Astrocyte (in vitro differentiated cells and primary cell): ENCODE results near the gene PDLIM7. TPM values are rescaled to one million over a fixed set of nuclear protein-coding genes. Genes with fewer than 3 reads are reported as not detected.

ENCODE experiments used
- DNase-seq: peaks from one replicate; pipeline ENCODE4 v3.0.0-alpha.2; 2010; ENCODE audit warnings: low read depth
- FAIRE-seq: peaks from 2 replicates; lab custom pipeline; 2011; peaks lifted over from hg19 to GRCh38; lab: Jason Lieb, UNC
- H2AFZ ChIP-seq: 2 replicates; pipeline ENCODE4 v1.6.0; 2012; ENCODE audit warnings: low read depth, low read length, inconsistent platforms
- H3K27ac ChIP-seq: 2 replicates; pipeline ENCODE4 v1.5.1; 2011; ENCODE audit warnings: low read depth, low read length, inconsistent platforms
- H3K27me3 ChIP-seq: 2 replicates; pipeline ENCODE4 v1.6.0; 2011; ENCODE audit warnings: low read length, inconsistent platforms; ENCODE audit not compliant: insufficient read depth
- H3K36me3 ChIP-seq: 2 replicates; pipeline ENCODE4 v1.5.1; 2011; ENCODE audit warnings: low read length, inconsistent platforms; ENCODE audit not compliant: insufficient read depth
- H3K4me1 ChIP-seq: 2 replicates; pipeline ENCODE4 v1.5.1; 2011; ENCODE audit warnings: low read length, inconsistent platforms; ENCODE audit not compliant: insufficient read depth
- H3K4me2 ChIP-seq: 2 replicates; pipeline ENCODE4 v1.6.0; 2012; ENCODE audit warnings: low read length, inconsistent platforms
- H3K4me3 ChIP-seq: 2 replicates; pipeline ENCODE4 v1.5.1; 2011; ENCODE audit warnings: low read depth, mild to moderate bottlenecking, low read length, inconsistent platforms; ENCODE audit not compliant: insufficient read depth
- H3K79me2 ChIP-seq: 2 replicates; pipeline ENCODE4 v1.6.0; 2012; ENCODE audit warnings: mild to moderate bottlenecking, low read length, inconsistent platforms; ENCODE audit not compliant: insufficient read depth
- H3K9ac ChIP-seq: 2 replicates; pipeline ENCODE4 v1.6.0; 2012; ENCODE audit warnings: mild to moderate bottlenecking, low read length, inconsistent platforms
- H3K9me3 ChIP-seq: 2 replicates; pipeline ENCODE4 v1.5.1; 2012; ENCODE audit warnings: low read depth, mild to moderate bottlenecking, low read length, inconsistent platforms; ENCODE audit not compliant: insufficient read depth
- H4K20me1 ChIP-seq: 2 replicates; pipeline ENCODE4 v1.6.0; 2012; ENCODE audit warnings: low read length, inconsistent platforms; ENCODE audit not compliant: insufficient read depth
- H3K27ac Mint-ChIP-seq: one replicate; pipeline ENCODE4 v1.8.0; 2021; ENCODE audit warnings: mild to moderate bottlenecking, mixed read lengths; ENCODE audit not compliant: unreplicated experiment
- H3K27me3 Mint-ChIP-seq: one replicate; pipeline ENCODE4 v1.8.0; 2021; ENCODE audit warnings: low read depth, mixed read lengths; ENCODE audit not compliant: unreplicated experiment
- H3K36me3 Mint-ChIP-seq: one replicate; pipeline ENCODE4 v1.8.0; 2021; ENCODE audit warnings: low read depth, mixed read lengths; ENCODE audit not compliant: unreplicated experiment
- H3K4me1 Mint-ChIP-seq: one replicate; pipeline ENCODE4 v1.8.0; 2021; ENCODE audit warnings: low read depth, mixed read lengths; ENCODE audit not compliant: unreplicated experiment
- H3K4me3 Mint-ChIP-seq: one replicate; pipeline ENCODE4 v1.8.0; 2021; ENCODE audit warnings: mild to moderate bottlenecking, moderate library complexity, mixed read lengths; ENCODE audit not compliant: unreplicated experiment
- H3K9me3 Mint-ChIP-seq: one replicate; pipeline ENCODE4 v1.8.0; 2021; ENCODE audit warnings: mild to moderate bottlenecking, mixed read lengths; ENCODE audit not compliant: unreplicated experiment
- CTCF ChIP-seq: IDR thresholded peaks from 2 replicates; pipeline ENCODE4 v1.5.1; 2011; ENCODE audit warnings: low read depth, mild to moderate bottlenecking, inconsistent platforms, low read length, moderate library complexity; ENCODE audit not compliant: insufficient read depth
- EZH2 ChIP-seq: IDR thresholded peaks from 2 replicates; pipeline ENCODE4 v1.6.1; 2012; ENCODE audit warnings: mild to moderate bottlenecking, low read length, inconsistent platforms; ENCODE audit not compliant: insufficient read depth
- total RNA-seq: library from RNA; stranded (reverse); gene quantifications from 2 replicates; pipeline ENCODE4 v1.2.1, GENCODE V29; 2021

The PDLIM7 gene
- total RNA-seq, 1 donor from 2014 or later, result 590 TPM

- Mint-ChIP-seq H3K27me3 (no peaks in the 10 kb centered on the region), H3K4me3 (peak overlapping the region; percentile 20), H3K9me3 (no peaks in the 10 kb centered on the region), H3K4me1 (peaks cover 6% of the 10 kb centered on the region), H3K27ac (no peak overlapping the region), H3K36me3 (peaks cover 26% of the 10 kb centered on the region)
- H3K9ac ChIP-seq, result no peak overlapping the region
- no peak overlapping the region for H3K4me3 ChIP-seq
- H3K27me3 ChIP-seq, result no peaks in the 10 kb centered on the region
- no peaks in the 10 kb centered on the region for H3K79me2 ChIP-seq
- no peak overlapping the region for H3K27ac ChIP-seq
- FAIRE-seq, result no peak
- H3K4me1 ChIP-seq, result no peaks in the 10 kb centered on the region
- TF ChIP-seq EZH2 (no peak), CTCF (no peak)
- no peak overlapping the region for H3K4me2 ChIP-seq
- no peak overlapping the region for H2AFZ ChIP-seq
- no peak for DNase-seq
- no peaks in the 10 kb centered on the region for H3K9me3 ChIP-seq
- peaks cover 24% of the 10 kb centered on the region for H4K20me1 ChIP-seq
- H3K36me3 ChIP-seq, result peaks cover 7% of the 10 kb centered on the region
Observed at GRCh38 chr5:177508837-177509236, 11.4 kb upstream of the PDLIM7 start.

GRCh38 chr5:177508221-177508611 is 10.8 kb upstream of the PDLIM7 start:
- H3K4me3 Mint-ChIP-seq, result no peak overlapping the region
- no peaks in the 10 kb centered on the region for H3K4me1 ChIP-seq
- no peaks in the 10 kb centered on the region for H3K79me2 ChIP-seq
- H3K4me3 ChIP-seq, result no peak overlapping the region
- DNase-seq (no peak), FAIRE-seq (no peak)
- H3K27me3 ChIP-seq, result no peaks in the 10 kb centered on the region
- peaks cover 7% of the 10 kb centered on the region for H3K36me3 ChIP-seq
- no peak overlapping the region for H3K4me2 ChIP-seq
- peaks cover 26% of the 10 kb centered on the region for H3K36me3 Mint-ChIP-seq
- peaks cover 22% of the 10 kb centered on the region for H4K20me1 ChIP-seq
- H3K9ac ChIP-seq, result no peak overlapping the region
- H3K27ac ChIP-seq, result no peak overlapping the region
- H3K27ac Mint-ChIP-seq, result no peak overlapping the region
- no peaks in the 10 kb centered on the region for H3K9me3 Mint-ChIP-seq
- no peak overlapping the region for H2AFZ ChIP-seq
- peaks cover 4% of the 10 kb centered on the region for H3K4me1 Mint-ChIP-seq
- TF ChIP-seq CTCF (no peak), EZH2 (no peak)
- no peaks in the 10 kb centered on the region for H3K27me3 Mint-ChIP-seq
- no peaks in the 10 kb centered on the region for H3K9me3 ChIP-seq

- Mint-ChIP-seq H3K36me3 (peaks cover 21% of the 10 kb centered on the region), H3K27ac (peak overlapping the region; percentile 78), H3K9me3 (no peaks in the 10 kb centered on the region), H3K27me3 (no peaks in the 10 kb centered on the region), H3K4me1 (peaks cover 5% of the 10 kb centered on the region), H3K4me3 (no peak overlapping the region)
- H3K27me3 ChIP-seq, result no peaks in the 10 kb centered on the region
- DNase-seq, result no peak
- no peak overlapping the region for H3K9ac ChIP-seq
- no peaks in the 10 kb centered on the region for H3K79me2 ChIP-seq
- H3K9me3 ChIP-seq, result no peaks in the 10 kb centered on the region
- H3K4me1 ChIP-seq, result no peaks in the 10 kb centered on the region
- FAIRE-seq, result no peak
- no peak for TF ChIP-seq EZH2
- TF ChIP-seq CTCF, result no peak
- peaks cover 21% of the 10 kb centered on the region for H4K20me1 ChIP-seq
- H2AFZ ChIP-seq, result no peak overlapping the region
- H3K4me2 ChIP-seq, result no peak overlapping the region
- no peak overlapping the region for H3K27ac ChIP-seq
- peaks cover 7% of the 10 kb centered on the region for H3K36me3 ChIP-seq
- H3K4me3 ChIP-seq, result no peak overlapping the region
Observed at GRCh38 chr5:177507596-177508220, 10.3 kb upstream of the PDLIM7 start.
